ENCODE data around the gene MRPL33.
A peak's percentile ranks its signal among the peaks of the same experiment; 100 is the strongest.

MRPL33 gene

GRCh38 chr2:27779417-27780055, 8.0 kb downstream of the MRPL33 start:
- DNase-seq: no peak

- DNase-seq: no peak
These were observed 10.0 kb downstream of the MRPL33 start for GRCh38 chr2:27781496-27781895.

- DNase-seq: no peak
These were observed 11.2 kb downstream of the MRPL33 start for GRCh38 chr2:27782701-27783100.

GRCh38 chr2:27790796-27791195, 19.3 kb downstream of the MRPL33 start:
- DNase-seq: no peak

GRCh38 chr2:27792759-27793158, 21.2 kb downstream of the MRPL33 start:
- no peak for DNase-seq

- DNase-seq: no peak
These were observed 23.7 kb downstream of the MRPL33 start for GRCh38 chr2:27795093-27795834.

GRCh38 chr2:27795868-27796277, 24.4 kb downstream of the MRPL33 start:
- peak; percentile 5 for DNase-seq

GRCh38 chr2:27796791-27797765, 25.6 kb downstream of the MRPL33 start:
- DNase-seq: no peak

- no peak for DNase-seq
These were observed 26.3 kb downstream of the MRPL33 start for GRCh38 chr2:27797841-27798240.

GRCh38 chr2:27798486-27798885, 27.0 kb downstream of the MRPL33 start:
- no peak for DNase-seq

GRCh38 chr2:27798948-27799645, 27.6 kb downstream of the MRPL33 start:
- no peak for DNase-seq

GRCh38 chr2:27799646-27800010, 28.1 kb downstream of the MRPL33 start:
- no peak for DNase-seq

GRCh38 chr2:27800856-27801255, 29.3 kb downstream of the MRPL33 start:
- no peak for DNase-seq

- no peak for DNase-seq
These were observed 31.0 kb downstream of the MRPL33 start for GRCh38 chr2:27802547-27802946.

GRCh38 chr2:27803046-27803445, 31.5 kb downstream of the MRPL33 start:
- no peak for DNase-seq

GRCh38 chr2:27804146-27804545, 32.6 kb downstream of the MRPL33 start:
- DNase-seq: no peak

GRCh38 chr2:27805180-27805579, 33.7 kb downstream of the MRPL33 start:
- DNase-seq: no peak

GRCh38 chr2:27806311-27807059, 35.0 kb downstream of the MRPL33 start:
- DNase-seq: no peak

- no peak for DNase-seq
These were observed 36.0 kb downstream of the MRPL33 start for GRCh38 chr2:27807476-27807875.

- no peak for DNase-seq
These were observed 36.9 kb downstream of the MRPL33 start for GRCh38 chr2:27808418-27808817.

GRCh38 chr2:27808984-27809383, 37.5 kb downstream of the MRPL33 start:
- DNase-seq: no peak

GRCh38 chr2:27809761-27810241, 38.3 kb downstream of the MRPL33 start:
- DNase-seq: no peak

All from DMS79 treated with DMSO at 0.1 percent for 48 hours (cell line).